Stimulated activated CD8-positive, alpha-beta memory T cell treated with anti-CD3 and anti-CD28 coated beads, Interleukin-12 subunit alpha, Interleukin-12 subunit beta, amount 100 ng/mL, for 4 hours (primary cell): ENCODE data around the gene ZNF91.
"Not testable (repeated sequence)": the region's sequence is repeated elsewhere in the genome, so short reads cannot be mapped to it uniquely, and the experiment has no call there.

Experiments used
- DNase-seq: peaks from one replicate; pipeline ENCODE4 v3.0.0-alpha.2; 2020; ENCODE audit warnings: low read depth

Gene ZNF91

GRCh38 chr19:23318143-23318542 lies 77.1 kb downstream of the ZNF91 start:
- DNase-seq: no peak

GRCh38 chr19:23315286-23315685 lies 80.0 kb downstream of the ZNF91 start:
- DNase-seq: no peak

GRCh38 chr19:23314505-23315251 lies 80.6 kb downstream of the ZNF91 start:
- DNase-seq: no peak

- DNase-seq: no peak
Observed at GRCh38 chr19:23313196-23313595, 82.1 kb downstream of the ZNF91 start.

GRCh38 chr19:23312515-23312914 lies 82.8 kb downstream of the ZNF91 start:
- DNase-seq: no peak

- no peak for DNase-seq
Observed at GRCh38 chr19:23311551-23311950, 83.7 kb downstream of the ZNF91 start.

- no peak for DNase-seq
Observed at GRCh38 chr19:23310729-23311211, 84.5 kb downstream of the ZNF91 start.

- no peak for DNase-seq
Observed at GRCh38 chr19:23309926-23310325, 85.3 kb downstream of the ZNF91 start.

GRCh38 chr19:23305555-23305954 lies 89.7 kb downstream of the ZNF91 start:
- no peak for DNase-seq

GRCh38 chr19:23304238-23304637 lies 91.0 kb downstream of the ZNF91 start:
- no peak for DNase-seq

- DNase-seq: no peak
Observed at GRCh38 chr19:23294141-23294540, 101.1 kb downstream of the ZNF91 start.

GRCh38 chr19:23289966-23290365 lies 105.3 kb downstream of the ZNF91 start:
- not testable (repeated sequence) for DNase-seq
